ENCODE results near the gene DLGAP4.

DNA sequence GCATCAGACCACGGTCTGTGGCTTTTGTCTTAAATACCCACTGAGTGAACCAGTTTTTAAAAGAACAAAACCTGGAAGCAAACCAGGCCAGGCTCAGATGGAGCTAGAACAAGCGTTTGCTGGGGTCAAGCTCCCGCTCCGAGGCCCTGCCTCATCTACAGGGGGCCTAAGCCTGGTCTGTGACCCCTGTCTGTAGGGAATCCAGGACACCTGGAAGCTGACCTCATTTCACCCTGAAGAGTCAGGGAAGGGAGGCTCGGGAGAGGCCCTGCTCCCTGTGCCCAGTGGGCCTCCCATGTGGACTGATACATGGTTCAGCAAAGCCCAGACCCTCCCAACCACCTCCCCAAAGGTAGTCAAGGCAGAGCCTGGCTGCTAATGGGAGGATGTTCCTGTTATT, 26.8 kb upstream of the DLGAP4 start:
- TF ChIP-seq, protein P1, sequence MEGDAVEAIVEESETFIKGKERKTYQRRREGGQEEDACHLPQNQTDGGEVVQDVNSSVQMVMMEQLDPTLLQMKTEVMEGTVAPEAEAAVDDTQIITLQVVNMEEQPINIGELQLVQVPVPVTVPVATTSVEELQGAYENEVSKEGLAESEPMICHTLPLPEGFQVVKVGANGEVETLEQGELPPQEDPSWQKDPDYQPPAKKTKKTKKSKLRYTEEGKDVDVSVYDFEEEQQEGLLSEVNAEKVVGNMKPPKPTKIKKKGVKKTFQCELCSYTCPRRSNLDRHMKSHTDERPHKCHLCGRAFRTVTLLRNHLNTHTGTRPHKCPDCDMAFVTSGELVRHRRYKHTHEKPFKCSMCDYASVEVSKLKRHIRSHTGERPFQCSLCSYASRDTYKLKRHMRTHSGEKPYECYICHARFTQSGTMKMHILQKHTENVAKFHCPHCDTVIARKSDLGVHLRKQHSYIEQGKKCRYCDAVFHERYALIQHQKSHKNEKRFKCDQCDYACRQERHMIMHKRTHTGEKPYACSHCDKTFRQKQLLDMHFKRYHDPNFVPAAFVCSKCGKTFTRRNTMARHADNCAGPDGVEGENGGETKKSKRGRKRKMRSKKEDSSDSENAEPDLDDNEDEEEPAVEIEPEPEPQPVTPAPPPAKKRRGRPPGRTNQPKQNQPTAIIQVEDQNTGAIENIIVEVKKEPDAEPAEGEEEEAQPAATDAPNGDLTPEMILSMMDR (IDR thresholded peaks at IDR 0.05): no peak
- TF ChIP-seq EP300 (IDR thresholded peaks at IDR 0.05; ENCODE audit: low read depth): no peak
